HG03565 (cell line): Measurements from ENCODE around the gene MYCBP2.
"Not testable (repeated sequence)": the region's sequence is repeated elsewhere in the genome, so short reads cannot be mapped to it uniquely, and the experiment has no call there.

Experiments used
- ATAC-seq: cut with Tn5 transposase; IDR thresholded peaks from one replicate; pipeline ENCODE4 v1.9.1; 2021; ENCODE audit warnings: mild to moderate bottlenecking, moderate library complexity; ENCODE audit not compliant: unreplicated experiment

Gene MYCBP2, protein sequence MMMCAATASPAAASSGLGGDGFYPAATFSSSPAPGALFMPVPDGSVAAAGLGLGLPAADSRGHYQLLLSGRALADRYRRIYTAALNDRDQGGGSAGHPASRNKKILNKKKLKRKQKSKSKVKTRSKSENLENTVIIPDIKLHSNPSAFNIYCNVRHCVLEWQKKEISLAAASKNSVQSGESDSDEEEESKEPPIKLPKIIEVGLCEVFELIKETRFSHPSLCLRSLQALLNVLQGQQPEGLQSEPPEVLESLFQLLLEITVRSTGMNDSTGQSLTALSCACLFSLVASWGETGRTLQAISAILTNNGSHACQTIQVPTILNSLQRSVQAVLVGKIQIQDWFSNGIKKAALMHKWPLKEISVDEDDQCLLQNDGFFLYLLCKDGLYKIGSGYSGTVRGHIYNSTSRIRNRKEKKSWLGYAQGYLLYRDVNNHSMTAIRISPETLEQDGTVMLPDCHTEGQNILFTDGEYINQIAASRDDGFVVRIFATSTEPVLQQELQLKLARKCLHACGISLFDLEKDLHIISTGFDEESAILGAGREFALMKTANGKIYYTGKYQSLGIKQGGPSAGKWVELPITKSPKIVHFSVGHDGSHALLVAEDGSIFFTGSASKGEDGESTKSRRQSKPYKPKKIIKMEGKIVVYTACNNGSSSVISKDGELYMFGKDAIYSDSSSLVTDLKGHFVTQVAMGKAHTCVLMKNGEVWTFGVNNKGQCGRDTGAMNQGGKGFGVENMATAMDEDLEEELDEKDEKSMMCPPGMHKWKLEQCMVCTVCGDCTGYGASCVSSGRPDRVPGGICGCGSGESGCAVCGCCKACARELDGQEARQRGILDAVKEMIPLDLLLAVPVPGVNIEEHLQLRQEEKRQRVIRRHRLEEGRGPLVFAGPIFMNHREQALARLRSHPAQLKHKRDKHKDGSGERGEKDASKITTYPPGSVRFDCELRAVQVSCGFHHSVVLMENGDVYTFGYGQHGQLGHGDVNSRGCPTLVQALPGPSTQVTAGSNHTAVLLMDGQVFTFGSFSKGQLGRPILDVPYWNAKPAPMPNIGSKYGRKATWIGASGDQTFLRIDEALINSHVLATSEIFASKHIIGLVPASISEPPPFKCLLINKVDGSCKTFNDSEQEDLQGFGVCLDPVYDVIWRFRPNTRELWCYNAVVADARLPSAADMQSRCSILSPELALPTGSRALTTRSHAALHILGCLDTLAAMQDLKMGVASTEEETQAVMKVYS (N-terminal part only)

DNA sequence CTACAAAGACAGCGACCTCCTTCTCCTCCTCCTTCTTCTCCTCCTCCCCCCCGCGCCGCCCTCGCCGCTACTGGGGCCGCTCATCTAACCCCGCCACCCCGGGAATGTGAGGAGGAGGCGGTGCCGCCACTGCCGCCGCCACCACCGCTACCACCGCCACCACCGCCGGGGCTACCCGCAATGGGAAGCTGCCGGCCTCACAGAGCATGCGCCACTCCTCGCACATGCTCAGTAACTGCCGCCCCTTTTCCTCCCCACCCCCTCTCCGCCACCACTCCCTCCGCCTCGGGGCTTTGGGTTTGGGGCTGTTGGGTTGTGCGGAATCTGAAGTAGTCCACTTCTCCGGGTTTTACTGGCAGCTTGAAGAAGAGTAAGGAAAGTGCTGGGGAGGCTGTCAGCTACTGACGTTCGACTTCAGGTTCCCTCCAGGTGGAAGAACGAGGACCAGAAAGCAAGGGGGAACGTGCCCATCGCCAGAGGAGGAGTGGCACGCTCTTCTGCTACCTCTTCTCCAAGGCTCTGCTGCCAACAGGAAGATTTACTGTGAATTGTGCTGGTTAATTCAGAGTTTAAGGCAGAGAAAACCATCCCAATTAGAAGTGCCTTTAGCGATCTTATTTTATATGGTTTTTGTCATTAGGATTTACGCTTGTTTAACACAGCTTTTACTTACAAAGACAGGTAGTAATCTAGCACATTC, at the start of gene MYCBP2:
Gene MYCBP2 (minus strand): TSS at position 190 of the 700 bp plus-strand sequence. CDS start 319 bp downstream, outside the sequence.
- peak; percentile 48 for ATAC-seq

DNA sequence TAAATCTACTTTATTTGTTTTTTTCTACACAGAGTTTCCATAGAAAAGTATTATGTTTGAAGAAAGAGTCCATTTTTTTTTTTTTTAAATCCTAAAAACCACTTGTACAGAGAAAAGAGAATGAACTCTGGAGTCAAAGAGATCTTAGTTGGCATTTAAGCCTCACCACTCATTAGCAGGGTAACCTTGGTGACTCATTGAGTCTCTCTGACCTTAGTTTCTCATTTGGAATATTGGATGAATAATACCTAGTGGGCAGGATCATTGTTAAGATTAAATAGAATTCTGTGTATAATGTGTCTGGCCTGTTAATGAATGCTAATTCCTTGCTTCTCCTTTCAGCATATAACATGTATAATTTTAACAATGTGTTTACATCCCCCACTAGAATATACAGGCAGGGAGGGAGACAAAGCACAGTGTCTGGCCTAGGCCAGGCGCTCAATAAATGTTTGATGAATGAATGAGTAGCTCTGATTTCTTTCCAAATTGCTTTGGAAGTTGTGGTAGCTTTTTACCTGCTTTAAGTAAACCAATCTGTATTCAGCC, 48.7 kb upstream of the MYCBP2 start:
- ATAC-seq, result no peak

DNA sequence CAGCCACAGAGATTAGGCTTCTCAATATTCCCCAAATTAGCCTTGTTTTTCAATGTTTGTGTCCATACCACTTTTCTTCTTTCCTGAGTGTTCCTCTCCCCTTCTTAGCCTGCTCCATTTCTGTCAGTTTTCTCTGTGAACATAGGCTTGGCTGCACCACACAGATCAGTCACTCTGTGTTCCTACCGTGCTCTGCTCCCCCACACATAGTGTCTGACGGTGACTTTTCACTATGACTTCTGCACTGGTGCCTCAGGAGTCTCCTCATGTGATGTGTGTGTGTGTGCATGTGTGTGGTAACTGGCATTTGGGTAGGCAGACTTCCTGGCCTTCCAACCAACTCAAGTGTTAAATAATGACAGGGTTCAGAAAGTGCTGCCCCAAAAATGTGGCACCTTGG, 47.9 kb upstream of the MYCBP2 start:
- ATAC-seq, result peak; percentile 64

DNA sequence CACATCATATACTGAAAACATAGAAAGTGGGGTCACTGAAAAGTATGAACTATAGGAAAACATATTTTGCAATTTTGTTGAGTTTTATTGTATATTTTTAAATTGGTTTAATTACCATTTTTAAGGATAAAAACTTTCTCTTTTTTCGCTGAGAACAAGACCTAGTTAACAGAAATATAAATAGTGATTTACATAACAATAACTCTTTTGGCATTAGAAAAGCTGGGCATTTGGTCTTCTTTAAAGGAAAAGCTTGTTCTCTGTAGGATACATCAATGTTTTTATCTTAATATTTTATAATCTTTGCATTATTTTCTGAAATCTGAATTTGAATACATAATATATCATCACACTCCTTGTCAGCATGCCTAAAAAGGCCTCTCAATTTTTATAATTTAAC, 47.4 kb upstream of the MYCBP2 start:
- no peak for ATAC-seq

DNA sequence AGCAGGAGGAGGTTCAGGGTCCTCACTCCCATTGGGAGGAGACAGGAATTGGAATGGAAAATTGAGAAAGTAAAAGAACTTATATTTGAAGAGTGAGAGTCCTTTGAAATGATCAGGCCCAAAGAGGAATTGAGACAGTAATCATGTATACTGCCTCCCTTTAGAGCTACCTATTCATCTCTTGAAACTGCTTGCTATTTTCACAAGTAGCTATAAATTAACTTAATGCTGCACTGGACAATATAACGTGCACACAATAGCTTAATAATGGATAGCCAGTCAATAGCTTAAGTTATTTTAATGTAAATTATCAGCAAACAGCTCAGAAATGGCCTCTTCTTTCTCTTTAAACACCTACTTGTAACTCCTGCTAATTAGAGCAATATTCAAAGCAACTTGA, 46.6 kb upstream of the MYCBP2 start:
- ATAC-seq, result no peak

DNA sequence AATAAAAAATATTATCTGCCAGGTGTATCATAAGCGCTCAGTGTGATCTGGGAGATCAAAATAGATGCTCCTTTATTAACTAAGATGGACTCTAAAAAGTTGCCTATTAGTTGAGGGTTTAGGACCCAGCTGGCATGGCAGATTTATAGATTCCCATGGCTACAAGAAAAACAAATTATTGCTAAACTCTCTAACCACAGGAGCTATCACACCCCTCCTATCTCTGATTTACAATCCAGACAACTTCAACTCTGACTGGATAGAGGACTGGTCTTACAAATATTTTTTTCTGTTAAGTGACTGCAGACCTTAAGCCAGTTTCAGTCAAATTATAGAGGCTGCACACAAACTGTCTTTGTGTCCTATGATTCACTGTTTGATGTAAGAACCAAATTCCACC, 45.4 kb upstream of the MYCBP2 start:
- ATAC-seq, result no peak

DNA sequence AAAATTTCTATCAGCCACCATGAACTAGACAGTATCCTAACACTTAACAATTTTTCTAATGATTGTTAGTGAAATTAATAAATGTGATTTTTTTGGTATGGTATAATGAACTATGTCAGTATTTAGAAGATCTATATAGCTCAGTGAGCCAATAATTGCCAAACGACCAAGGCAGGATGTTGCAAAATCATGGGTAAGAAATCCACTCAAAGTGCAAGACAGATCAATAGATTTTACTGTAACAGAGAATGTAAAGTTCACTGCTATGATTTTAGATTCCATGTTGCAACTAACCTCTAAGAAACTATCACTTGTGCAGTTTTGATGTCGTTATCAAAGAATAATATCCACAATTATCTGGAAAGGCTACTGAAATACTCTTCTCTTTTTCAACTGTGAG, 44.0 kb upstream of the MYCBP2 start:
- no peak for ATAC-seq

DNA sequence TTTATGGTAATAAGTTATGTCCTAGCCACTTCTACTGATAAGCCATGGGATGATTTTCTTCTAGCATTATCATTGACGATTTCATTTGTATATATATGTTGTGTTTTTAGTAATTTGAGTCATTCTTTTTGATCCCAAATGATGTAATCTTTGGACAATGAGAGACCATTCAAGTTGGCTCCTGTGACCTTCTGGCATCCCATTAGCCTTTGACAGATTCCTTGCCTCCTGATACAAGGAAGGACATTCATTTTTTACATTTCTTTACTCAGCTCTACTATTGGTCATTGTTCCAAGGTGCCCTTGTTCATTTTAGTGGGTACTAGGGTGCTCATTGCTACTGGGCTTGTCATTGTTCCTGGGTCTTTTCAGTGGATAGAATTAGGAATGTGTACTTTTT, 35.3 kb upstream of the MYCBP2 start:
- ATAC-seq, result no peak

DNA sequence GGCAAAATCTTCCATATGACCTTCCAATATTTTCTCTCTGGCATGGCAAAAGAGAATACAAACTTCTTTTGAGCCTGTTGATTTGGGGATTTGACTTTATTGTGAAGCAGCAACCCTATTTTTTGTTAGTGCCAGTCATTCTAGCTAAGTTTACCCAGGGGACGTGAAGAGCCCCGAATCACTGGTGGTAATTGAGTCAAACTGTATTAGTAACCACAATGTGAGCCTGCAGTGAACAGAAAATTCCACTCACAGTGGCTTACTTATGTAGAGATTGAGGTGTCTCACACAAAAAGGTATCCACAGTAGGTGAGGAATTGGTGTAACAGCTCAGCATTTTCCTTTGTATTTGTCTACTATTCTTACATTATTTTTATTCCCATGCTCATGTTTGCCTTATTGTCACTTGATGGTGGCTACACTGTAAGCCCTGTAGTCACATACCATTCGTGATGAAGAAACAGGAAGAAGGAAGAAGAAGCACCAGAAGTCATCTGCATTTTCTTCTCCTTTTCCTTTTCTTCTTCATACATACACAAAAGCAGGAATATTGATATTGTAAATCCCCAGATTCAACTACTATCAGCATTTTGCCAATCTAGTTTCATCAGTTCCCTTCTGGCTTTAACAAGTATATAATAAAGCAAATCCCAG, 33.3 kb upstream of the MYCBP2 start:
- ATAC-seq, result peak; percentile 61

DNA sequence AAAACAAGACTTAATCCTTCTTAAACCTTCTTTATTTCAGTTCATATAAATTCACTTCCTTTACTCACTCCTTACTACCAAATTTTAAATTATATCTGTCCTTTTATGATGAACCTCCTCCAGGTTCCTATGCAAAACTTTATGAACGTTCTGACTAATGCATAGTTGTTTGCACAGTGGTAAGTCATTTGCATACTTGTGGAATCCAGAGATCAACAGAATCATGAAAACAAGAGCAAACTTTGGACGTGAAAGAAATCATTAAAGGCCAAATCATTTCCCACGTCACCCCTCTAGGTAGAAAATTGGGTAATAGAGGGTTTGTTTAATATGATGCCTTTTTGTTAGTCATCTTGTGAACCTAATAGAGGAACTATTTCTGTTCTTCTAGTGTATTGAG, 32.3 kb upstream of the MYCBP2 start:
- no peak for ATAC-seq

DNA sequence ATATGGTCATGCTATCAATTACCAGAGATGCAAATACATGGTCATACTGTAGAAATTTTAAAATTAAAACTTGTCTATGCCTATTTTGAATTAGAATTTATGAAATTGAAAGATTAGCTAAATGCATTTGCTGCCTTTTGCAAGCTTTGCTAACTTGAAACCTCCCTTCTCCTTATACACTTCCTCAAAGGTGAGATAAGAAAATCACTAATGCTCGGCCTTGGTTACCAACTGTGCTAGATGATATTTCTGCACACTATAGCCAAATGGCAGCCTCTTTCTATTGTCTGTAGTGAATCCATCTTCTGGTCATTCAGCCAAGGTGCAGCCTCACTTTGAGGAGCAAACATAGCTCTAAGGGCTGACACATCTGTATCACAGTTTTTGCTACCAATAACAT, 31.1 kb upstream of the MYCBP2 start:
- ATAC-seq, result no peak

DNA sequence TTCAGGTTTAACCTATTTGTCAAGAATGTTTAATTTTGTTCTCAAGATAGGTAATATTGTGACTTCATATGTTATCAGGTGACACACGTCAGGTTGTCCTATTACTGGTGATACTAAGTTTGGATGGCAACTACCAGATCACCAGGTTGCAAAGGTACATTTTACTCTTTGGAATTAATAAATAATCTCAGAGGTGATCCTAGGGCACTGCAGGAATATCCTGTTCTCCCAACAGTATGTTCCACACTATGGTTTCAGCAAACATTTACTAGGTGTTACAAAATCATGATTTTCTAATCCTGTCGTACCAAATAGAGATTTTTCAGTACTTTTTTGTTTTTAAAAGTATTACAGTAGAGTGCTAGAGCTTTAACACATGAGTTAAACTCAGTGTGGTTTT, 29.3 kb upstream of the MYCBP2 start:
- no peak for ATAC-seq

DNA sequence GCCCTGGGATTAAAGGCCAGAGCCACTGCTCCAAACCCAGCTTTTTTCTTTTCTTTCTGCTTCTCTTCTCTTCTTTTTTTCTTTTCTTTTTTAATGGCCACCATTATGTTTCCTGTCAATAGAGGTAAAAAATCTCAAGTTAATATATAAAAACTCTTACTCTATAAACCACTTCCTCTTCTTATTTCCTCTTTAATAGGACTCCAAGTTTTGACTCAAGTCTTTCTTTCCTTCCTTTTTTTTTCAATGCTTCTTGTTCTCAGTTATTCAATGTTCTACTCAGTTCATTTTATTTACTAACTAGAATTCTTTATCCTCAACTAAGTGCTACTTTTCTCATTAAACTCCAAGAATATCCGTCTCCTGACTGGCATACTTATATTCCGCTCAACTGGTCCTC, 27.1 kb upstream of the MYCBP2 start:
- no peak for ATAC-seq

DNA sequence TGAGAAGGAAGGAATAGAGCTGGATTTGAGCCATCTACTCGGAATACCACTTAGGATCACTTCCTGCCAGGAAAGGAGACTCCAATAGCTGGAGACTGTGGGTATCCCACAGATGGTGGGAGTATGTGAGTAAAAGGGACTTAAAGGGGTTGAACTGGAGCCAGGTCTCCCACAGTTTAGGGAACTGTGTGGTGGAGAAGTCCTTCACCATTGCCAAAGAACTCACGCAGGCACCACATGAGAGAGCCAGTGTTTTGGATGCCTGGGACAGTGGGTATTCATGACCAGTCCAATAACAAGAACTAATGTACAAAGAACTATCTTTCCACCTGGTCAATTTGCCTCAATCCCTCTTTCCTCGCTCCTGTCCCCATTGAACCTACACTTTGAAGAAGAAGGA, 24.4 kb upstream of the MYCBP2 start:
- no peak for ATAC-seq

DNA sequence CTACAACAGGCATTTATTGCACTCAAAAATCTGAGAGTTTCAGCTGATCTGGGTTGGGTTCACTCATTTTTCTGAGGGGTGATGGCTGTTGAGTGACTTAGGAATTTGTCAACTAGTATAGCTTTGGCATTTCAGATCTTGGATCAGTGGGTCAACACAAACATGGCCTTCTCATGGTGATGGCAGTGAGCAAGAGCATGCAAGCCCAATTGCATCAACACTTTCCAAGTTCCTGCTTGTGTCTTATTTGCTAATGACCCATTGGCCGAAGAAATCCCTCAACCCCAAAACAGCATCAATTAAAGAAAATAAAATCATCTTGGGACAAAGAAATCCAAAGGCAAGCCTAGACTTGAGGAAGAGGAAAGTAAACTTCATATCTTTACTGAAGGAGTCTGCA, 23.9 kb upstream of the MYCBP2 start:
- ATAC-seq, result no peak

DNA sequence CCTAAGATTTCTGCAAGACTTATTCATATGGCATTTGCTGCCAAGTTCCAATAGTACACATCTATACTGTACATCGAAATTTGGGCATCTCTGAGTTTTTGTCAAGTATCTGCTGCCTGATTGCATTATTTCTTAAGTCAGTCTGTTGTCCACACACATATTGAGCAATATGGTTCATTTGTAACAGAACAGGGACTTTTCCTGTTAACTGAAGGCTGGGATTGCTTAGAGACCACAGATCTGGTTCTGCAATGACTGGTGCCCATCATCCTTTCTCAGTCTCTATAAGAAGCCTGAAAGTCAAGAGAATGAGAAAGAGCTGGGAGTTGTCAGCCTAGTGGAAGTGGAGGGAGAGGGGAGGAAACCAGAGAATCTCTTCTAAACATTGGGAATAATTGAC, 22.5 kb upstream of the MYCBP2 start:
- no peak for ATAC-seq

DNA sequence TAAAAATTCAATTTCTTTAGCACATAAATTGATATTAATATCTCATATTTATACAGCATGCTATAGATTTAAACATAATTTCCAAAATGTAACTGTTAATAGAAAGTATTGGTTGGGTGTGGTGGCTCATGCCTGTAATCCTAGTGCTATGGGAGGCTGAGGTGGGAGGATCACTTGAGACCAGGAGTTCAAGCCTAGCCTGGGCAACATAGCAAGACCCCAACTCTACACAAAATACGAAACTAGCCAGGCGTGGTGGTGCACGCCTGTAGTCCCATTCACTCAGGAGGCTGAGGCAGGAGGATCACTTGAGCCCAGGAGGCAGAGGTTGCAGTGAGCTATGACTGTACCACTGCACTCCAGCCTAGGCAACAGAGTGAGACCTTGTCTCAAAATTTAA, 20.5 kb upstream of the MYCBP2 start:
- not testable (repeated sequence) for ATAC-seq

DNA sequence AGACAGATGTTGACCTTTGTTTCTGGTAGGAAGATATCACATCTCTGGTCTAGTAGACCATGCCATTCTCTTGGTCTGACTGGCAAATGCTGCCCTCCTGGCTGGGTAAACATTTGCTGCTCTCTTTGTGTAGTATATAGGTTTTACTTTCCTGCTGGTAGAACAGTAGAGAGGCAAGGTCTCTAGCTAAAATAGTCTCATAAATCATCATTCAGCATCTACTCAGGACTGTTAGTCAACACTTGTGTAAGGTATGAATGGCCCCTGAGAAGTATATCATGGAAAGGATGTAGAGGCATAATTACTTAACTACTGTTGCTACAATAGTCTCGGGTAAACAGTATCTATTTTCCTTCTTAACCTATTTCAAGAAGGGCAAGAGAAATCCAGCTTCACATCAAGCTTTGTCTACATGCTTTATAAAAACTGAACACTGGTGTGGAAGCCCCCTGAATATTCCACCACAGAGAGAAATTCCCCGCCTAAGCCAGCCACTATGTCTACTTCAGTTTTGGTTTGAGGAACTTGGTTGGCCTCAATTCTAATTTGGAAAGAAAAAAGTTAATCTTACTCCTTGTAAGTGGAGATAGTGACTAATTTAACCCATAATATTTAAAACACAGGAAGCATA, 18.4 kb upstream of the MYCBP2 start:
- ATAC-seq, result peak; percentile 54

DNA sequence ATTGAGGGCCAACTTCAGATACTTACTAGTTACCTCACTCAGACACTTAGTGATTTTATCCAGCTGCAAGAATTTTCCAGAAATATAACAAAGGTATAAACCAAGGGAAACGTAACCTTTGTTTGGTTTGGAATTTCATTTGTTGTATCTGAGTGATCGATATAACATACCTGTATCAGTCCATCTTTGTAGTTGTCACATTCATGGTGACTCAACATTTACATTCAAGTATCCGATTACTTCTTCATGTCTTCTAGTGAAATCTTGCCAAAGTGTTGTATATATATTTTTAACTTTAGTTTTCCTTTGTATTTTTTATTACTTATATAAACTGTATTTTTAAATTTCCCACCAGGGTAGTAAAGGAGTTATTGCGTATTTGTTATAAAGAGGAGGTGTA, 16.9 kb upstream of the MYCBP2 start:
- ATAC-seq, result no peak
